Neural cell (in vitro differentiated cells): ENCODE data around the gene PRUNE2. TPM values are rescaled to one million over a fixed set of nuclear protein-coding genes. Genes with fewer than 3 reads are reported as not detected.

Source experiments
- H2AFZ ChIP-seq: fragments of 200-600, 300-800 bp; sonication (generic), shearing (Covaris generic); 2 replicates; pipeline ENCODE4 v1.6.0; 2014; ENCODE audit warnings: low read depth, mild to moderate bottlenecking, antibody characterized with exemption, low read length, moderate library complexity
- H3F3A ChIP-seq: fragments of 200-600 bp; shearing (Covaris generic); 2 replicates; pipeline ENCODE4 v1.6.1; 2016; ENCODE audit warnings: mild to moderate bottlenecking, moderate library complexity, mixed read lengths, antibody characterized with exemption, low read length; ENCODE audit not compliant: insufficient read depth, poor library complexity, severe bottlenecking
- H3K27ac ChIP-seq: fragments of 200-600, 300-800 bp; sonication (generic), shearing (Covaris generic); 2 replicates; pipeline ENCODE4 v1.5.1; 2014; ENCODE audit warnings: mild to moderate bottlenecking, low read length, moderate library complexity
- H3K27me3 ChIP-seq: fragments of 300-800, 200-600 bp; sonication (generic), shearing (Covaris generic); 2 replicates; pipeline ENCODE4 v1.6.0; 2014; ENCODE audit warnings: mild to moderate bottlenecking, low read depth, low read length, moderate library complexity; ENCODE audit not compliant: insufficient read depth
- H3K36me3 ChIP-seq: fragments of 300-800, 200-600 bp; sonication (generic), shearing (Covaris generic); 2 replicates; pipeline ENCODE4 v1.5.1; 2014; ENCODE audit warnings: mild to moderate bottlenecking, antibody characterized with exemption, low read length, moderate library complexity; ENCODE audit not compliant: insufficient read depth
- H3K4me2 ChIP-seq: fragments of 300-800, 200-600 bp; sonication (generic), shearing (Covaris generic); 2 replicates; pipeline ENCODE4 v1.6.0; 2014; ENCODE audit warnings: mild to moderate bottlenecking, low read length
- H3K4me3 ChIP-seq: fragments of 300-800, 200-600 bp; sonication (generic), shearing (Covaris generic); 2 replicates; pipeline ENCODE4 v1.5.1; 2014; ENCODE audit warnings: mild to moderate bottlenecking, low read length, moderate library complexity
- H3K79me2 ChIP-seq: fragments of 200-600 bp; shearing (Covaris generic); replicated peaks from 2 replicates; pipeline ENCODE4 v1.6.0; 2014; ENCODE audit warnings: mild to moderate bottlenecking, low read length, moderate library complexity; ENCODE audit not compliant: insufficient read depth
- H3K9ac ChIP-seq: fragments of 300-800, 200-600 bp; sonication (generic), shearing (Covaris generic); 2 replicates; pipeline ENCODE4 v1.6.1; 2016; ENCODE audit warnings: mild to moderate bottlenecking, low read length, mixed read lengths
- H3K9me2 ChIP-seq: fragments of 200-600 bp; shearing (Covaris generic); 2 replicates; pipeline ENCODE4 v1.6.1; 2016; ENCODE audit warnings: mild to moderate bottlenecking, low read length, mixed read lengths; ENCODE audit not compliant: insufficient read depth
- H3K9me3 ChIP-seq: fragments of 200-600, 300-800 bp; sonication (generic), shearing (Covaris generic); 2 replicates; pipeline ENCODE4 v1.6.1; 2016; ENCODE audit warnings: mild to moderate bottlenecking, mixed run types, low read length, moderate library complexity, mixed read lengths
- H4K20me1 ChIP-seq: fragments of 200-600 bp; shearing (Covaris generic); 2 replicates; pipeline ENCODE4 v1.6.1; 2016; ENCODE audit warnings: mild to moderate bottlenecking, mixed run types; ENCODE audit not compliant: insufficient read depth
- CTCF ChIP-seq: fragments of 450-650 bp; IDR thresholded peaks from 2 replicates; pipeline ENCODE4 v1.5.1; 2014; ENCODE audit warnings: antibody characterized with exemption, mild to moderate bottlenecking, moderate library complexity; ENCODE audit not compliant: poor library complexity, severe bottlenecking
- EP300 ChIP-seq: fragments of 450-650 bp; conservative IDR thresholded peaks from 2 replicates; pipeline ENCODE4 v1.6.1; 2014; ENCODE audit warnings: antibody characterized with exemption, mild to moderate bottlenecking, moderate library complexity; ENCODE audit not compliant: poor library complexity, severe bottlenecking
- EZH2 ChIP-seq: fragments of 200-600, 300-800 bp; shearing (Covaris generic), sonication (generic); IDR thresholded peaks from 2 replicates; pipeline ENCODE4 v1.6.1; 2014; ENCODE audit warnings: antibody characterized with exemption, low read length, borderline replicate concordance, mild to moderate bottlenecking; ENCODE audit not compliant: insufficient read depth, poor library complexity, severe bottlenecking
- MXI1 ChIP-seq: fragments of 450-650 bp; conservative IDR thresholded peaks from 2 replicates; pipeline ENCODE4 v1.6.1; 2014; ENCODE audit warnings: antibody characterized with exemption, mild to moderate bottlenecking; ENCODE audit not compliant: poor library complexity, severe bottlenecking
- POLR2AphosphoS5 ChIP-seq: IDR thresholded peaks from 2 replicates; pipeline ENCODE4 v1.6.1; 2012
- RAD21 ChIP-seq: fragments of 450-650 bp; conservative IDR thresholded peaks from 2 replicates; pipeline ENCODE4 v1.6.1; 2014; ENCODE audit warnings: antibody characterized with exemption, mild to moderate bottlenecking, moderate library complexity
- REST ChIP-seq: IDR thresholded peaks from 2 replicates; pipeline ENCODE4 v1.6.1; 2012; ENCODE audit warnings: borderline replicate concordance
- SMC3 ChIP-seq: fragments of 450-650 bp; conservative IDR thresholded peaks from 2 replicates; pipeline ENCODE4 v1.6.1; 2014; ENCODE audit warnings: antibody characterized with exemption, mild to moderate bottlenecking, moderate library complexity; ENCODE audit not compliant: poor library complexity
- TAF1 ChIP-seq: IDR thresholded peaks from 2 replicates; pipeline ENCODE4 v1.6.1; 2012; ENCODE audit warnings: low read depth
- polyA plus RNA-seq: library from polyadenylated mRNA; depleted of rRNA; stranded (reverse); fragments of >200 nt; gene quantifications from 2 replicates; pipeline ENCODE4 v1.2.3, GENCODE V29; 2014

PRUNE2 gene
- polyA plus RNA-seq, 1 donor from 2014 or later: 9.7 TPM

GRCh38 chr9:76884823-76885222 is 21.1 kb downstream of the PRUNE2 start:
- Histone ChIP-seq H3K9me2 (no peaks in the 10 kb centered on the region), H2AFZ (no peak overlapping the region), H3K27me3 (no peaks in the 10 kb centered on the region), H3K27ac (no peak overlapping the region), H3K4me2 (no peak overlapping the region), H4K20me1 (no peaks in the 10 kb centered on the region), H3K4me3 (no peak overlapping the region), H3F3A (no peaks in the 10 kb centered on the region), H3K9me3 (no peaks in the 10 kb centered on the region), H3K9ac (no peak overlapping the region), H3K36me3 (no peaks in the 10 kb centered on the region), H3K79me2 (no peaks in the 10 kb centered on the region)
- TF ChIP-seq TAF1 (no peak), RAD21 (no peak), POLR2AphosphoS5 (no peak), EP300 (no peak), EZH2 (no peak), SMC3 (no peak), REST (no peak), CTCF (no peak), MXI1 (no peak)

- no peaks in the 10 kb centered on the region for H3K36me3 ChIP-seq
- H3K9me3 ChIP-seq: no peaks in the 10 kb centered on the region
- H3K27ac ChIP-seq: no peak overlapping the region
- H3F3A ChIP-seq: no peaks in the 10 kb centered on the region
- H2AFZ ChIP-seq: no peak overlapping the region
- H3K4me3 ChIP-seq: no peak overlapping the region
- H4K20me1 ChIP-seq: no peaks in the 10 kb centered on the region
- H3K79me2 ChIP-seq: no peaks in the 10 kb centered on the region
- H3K27me3 ChIP-seq: no peaks in the 10 kb centered on the region
- no peak for TF ChIP-seq EZH2
- no peak for TF ChIP-seq SMC3
- TF ChIP-seq POLR2AphosphoS5: no peak
- no peak for TF ChIP-seq REST
- no peak for TF ChIP-seq RAD21
- TF ChIP-seq TAF1: no peak
- no peak for TF ChIP-seq MXI1
- TF ChIP-seq EP300: no peak
- no peak for TF ChIP-seq CTCF
- no peak overlapping the region for H3K9ac ChIP-seq
- H3K9me2 ChIP-seq: no peaks in the 10 kb centered on the region
- no peak overlapping the region for H3K4me2 ChIP-seq
These were observed 22.5 kb downstream of the PRUNE2 start for GRCh38 chr9:76883341-76883855.
